Spleen (tissue), 7 donors: Measurements from ENCODE around the gene LBR.

Source experiments
- CTCF ChIP-seq, 11 experiments: fragments of 200-600 bp in 7 of 11; fragments of 450-650 bp in 4 of 11; sonication (generic) in 4 of 11; IDR thresholded peaks in 8 of 11; conservative IDR thresholded peaks in 3 of 11; 1 replicate in 7 of 11; 2 replicates in 4 of 11; pipeline versions ENCODE4 v1.4.0 to v1.8.0; 2016 to 2021; ENCODE audit warnings: antibody characterized with exemption in 11 of 11, inconsistent platforms in 4 of 11, mild to moderate bottlenecking in 1 of 11
- POLR2A ChIP-seq, 3 donors: fragments of 450-650 bp; IDR thresholded peaks; one replicate each; pipeline ENCODE4 v1.5.1; 2017; ENCODE audit warnings: antibody characterized with exemption in 3 of 3, mild to moderate bottlenecking in 1 of 3
- POLR2AphosphoS5 ChIP-seq, 3 donors: sonication (generic); formaldehyde crosslinking; IDR thresholded peaks; one replicate each; pipeline ENCODE4 v1.5.1; 2017; ENCODE audit warnings: antibody characterized with exemption in 3 of 3
- donor health status: DM: no; HTN: no; CAD: no; lungs with moderate emphysema.
- donor health status: DM: no; HTN: no; CAD: no.
- donor health status: DM: no; HTN: no; CAD: no.

DNA sequence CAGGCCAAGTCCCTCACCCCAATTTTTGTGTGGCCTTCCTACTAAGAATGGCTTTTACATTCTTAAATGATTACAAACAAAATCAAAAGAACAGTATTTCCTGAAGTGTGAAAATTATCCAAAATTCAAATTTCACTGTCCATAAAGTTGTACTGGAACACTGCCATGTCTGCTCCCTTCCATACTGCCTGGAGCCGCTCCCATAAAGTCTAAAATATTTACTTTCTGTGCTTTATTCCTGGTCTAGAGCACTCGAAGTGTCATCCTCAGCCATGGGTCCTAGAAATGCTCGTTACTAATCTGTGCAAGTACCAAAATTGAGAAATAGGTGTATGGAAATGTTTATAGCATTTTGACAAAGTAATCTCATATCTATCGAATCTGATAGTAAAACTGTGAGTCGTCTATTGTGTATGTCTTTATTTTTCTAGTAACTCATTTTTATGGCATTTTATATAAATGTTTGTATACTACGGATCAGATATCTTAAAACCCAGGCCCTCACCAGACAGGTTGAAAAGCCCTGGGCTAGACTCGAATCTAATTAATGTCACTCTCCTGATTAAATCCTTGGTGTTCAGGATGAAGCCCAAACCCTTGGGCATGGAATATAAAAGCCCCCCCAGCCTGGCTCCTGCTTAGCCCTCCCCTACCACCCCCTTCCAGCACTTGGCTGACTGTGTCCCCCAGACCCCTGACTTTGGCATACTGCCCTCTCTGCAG lies 4.9 kb downstream of the LBR start:
- TF ChIP-seq CTCF (IDR thresholded peaks at IDR 0.05 in 8 of 11, conservative IDR thresholded peaks at IDR 0.05 in 3 of 11) (no peak), POLR2AphosphoS5 (IDR thresholded peaks at IDR 0.05) (no peak), POLR2A (IDR thresholded peaks at IDR 0.05) (no peak)
